ENCODE results near the gene CERK. TPM values are rescaled to one million over a fixed set of nuclear protein-coding genes. Genes with fewer than 3 reads are reported as not detected.

The CERK gene
- total and polyA plus RNA-seq, 2 of the 13 experiments (the other 11 are each of a cell fraction or from before 2014, with no cell fraction given) = 40.3 to 41.9 TPM

GRCh38 chr22:46652847-46653331 is 85.2 kb downstream of the CERK start (continued):
- TF ChIP-seq NFYB (CRISPR knock-in tag; IDR thresholded peaks at IDR 0.05) = no peak
- TF ChIP-seq ZNF567 (CRISPR knock-in tag; IDR thresholded peaks at IDR 0.05; ENCODE audit: borderline replicate concordance) = no peak
- no peak for TF ChIP-seq THRA (CRISPR knock-in tag; IDR thresholded peaks at IDR 0.05; ENCODE audit: borderline replicate concordance)
- peak; percentile 2; the same call in 1 of the 2 replicates for TF ChIP-seq SALL1 (CRISPR knock-in tag; IDR thresholded peaks at IDR 0.05)
- no peak for TF ChIP-seq SIX4 (CRISPR knock-in tag; IDR thresholded peaks at IDR 0.05)
- TF ChIP-seq ZIK1 (CRISPR knock-in tag; IDR thresholded peaks at IDR 0.05; ENCODE audit: borderline replicate concordance, low read depth) = no peak
- TF ChIP-seq PTBP1 (IDR thresholded peaks at IDR 0.05; ENCODE audit: low read depth, low read length, poor library complexity, severe bottlenecking) = no peak
- TF ChIP-seq DMTF1 (CRISPR knock-in tag; IDR thresholded peaks at IDR 0.05) = no peak
- TF ChIP-seq SOX6 (IDR thresholded peaks at IDR 0.05) = no peak
- TF ChIP-seq SOX6 (CRISPR knock-in tag; IDR thresholded peaks at IDR 0.05) = no peak
- no peak for TF ChIP-seq ZBTB21 (CRISPR knock-in tag; IDR thresholded peaks at IDR 0.05)
- TF ChIP-seq ZMYM2 (CRISPR knock-in tag; IDR thresholded peaks at IDR 0.05) = no peak
- peak; percentile 46; the same call in 1 of the 2 replicates for TF ChIP-seq GABPB1 (CRISPR knock-in tag; IDR thresholded peaks at IDR 0.05)
- TF ChIP-seq AGO1 (IDR thresholded peaks at IDR 0.05; ENCODE audit: low read depth, low read length, poor library complexity, severe bottlenecking) = no peak
- TF ChIP-seq MLX (CRISPR knock-in tag; IDR thresholded peaks at IDR 0.05) = no peak
- no peak for TF ChIP-seq ZNF878 (CRISPR knock-in tag; IDR thresholded peaks at IDR 0.05)
- no peak for TF ChIP-seq SATB2 (CRISPR knock-in tag; IDR thresholded peaks at IDR 0.05)
- TF ChIP-seq ZNF414 (CRISPR knock-in tag; IDR thresholded peaks at IDR 0.05) = no peak
- no peak for TF ChIP-seq MAZ (IDR thresholded peaks at IDR 0.05; ENCODE audit: borderline replicate concordance, low read depth, low read length)
- no peak; the same call in 1 of the 2 replicates for TF ChIP-seq MAZ (CRISPR knock-in tag; IDR thresholded peaks at IDR 0.05; ENCODE audit: low read depth)
- TF ChIP-seq KDM5A (IDR thresholded peaks at IDR 0.05; ENCODE audit: borderline replicate concordance, low read length) = no peak
- no peak for TF ChIP-seq HOXA7 (CRISPR knock-in tag; IDR thresholded peaks at IDR 0.05)

Data from HepG2 (cell line).